PC-9 (cell line): ENCODE data around the gene DCD. TPM values are rescaled to one million over a fixed set of nuclear protein-coding genes. Genes with fewer than 3 reads are reported as not detected.

Experiments used
- BruUV-seq: library from RNA; stranded (reverse); fragments of 400-500 nt; replicated peaks from 2 replicates; lab custom pipeline; 2021; lab: Mats Ljungman, UMichigan
- CTCF ChIA-PET: fragments of 300-600 bp; sonication (Branson Sonifier 250); formaldehyde crosslinking; loops from one replicate; lab custom pipeline; 2022; ENCODE audit warnings: antibody characterized with exemption; lab: Charles Lee
- POLR2A ChIA-PET: fragments of 300-600 bp; sonication (Branson Sonifier 250); formaldehyde crosslinking; loops from one replicate; lab custom pipeline; 2022; ENCODE audit warnings: antibody characterized with exemption; ENCODE audit not compliant: unreplicated experiment; lab: Charles Lee
- DNase-seq, 2 experiments: peaks; one replicate each; pipeline versions ENCODE4 v3.0.0 to v3.0.0-alpha.2; 2015 to 2022; ENCODE audit warnings: mixed read lengths in 1 of 2
- H2AFZ ChIP-seq: fragments of 200-600 bp; sonication (generic); 2 replicates; pipeline ENCODE4 v1.8.1; 2017; ENCODE audit warnings: antibody characterized with exemption
- H3F3A ChIP-seq: fragments of 200-600 bp; sonication (generic); 2 replicates; pipeline ENCODE4 v1.8.1; 2017; ENCODE audit warnings: antibody characterized with exemption, mild to moderate bottlenecking, low read depth; ENCODE audit not compliant: insufficient read depth
- H3K27ac ChIP-seq: fragments of 200-600 bp; sonication (generic); 2 replicates; pipeline ENCODE4 v1.6.1; 2016; ENCODE audit warnings: mixed run types
- H3K27me3 ChIP-seq: fragments of 200-600 bp; sonication (generic); 2 replicates; pipeline ENCODE4 v1.6.1; 2016; ENCODE audit warnings: low read depth, mixed run types; ENCODE audit not compliant: insufficient read depth
- H3K36me3 ChIP-seq: fragments of 200-600 bp; sonication (generic); 2 replicates; pipeline ENCODE4 v1.6.1; 2016; ENCODE audit warnings: low read depth, mixed run types
- H3K4me1 ChIP-seq: fragments of 200-600 bp; sonication (generic); replicated peaks from 2 replicates; pipeline ENCODE4 v1.6.1; 2016; ENCODE audit warnings: mixed run types; ENCODE audit not compliant: insufficient read depth
- H3K4me2 ChIP-seq: fragments of 200-600 bp; sonication (generic); 2 replicates; pipeline ENCODE4 v1.6.1; 2017; ENCODE audit warnings: mixed run types
- H3K4me3 ChIP-seq: fragments of 200-600 bp; sonication (generic); 2 replicates; pipeline ENCODE4 v1.6.1; 2016; ENCODE audit warnings: mixed run types
- H3K79me2 ChIP-seq: fragments of 200-600 bp; sonication (generic); 2 replicates; pipeline ENCODE4 v1.6.1; 2017; ENCODE audit warnings: low read depth, mixed run types
- H3K9me2 ChIP-seq: fragments of 200-600 bp; sonication (generic); 2 replicates; pipeline ENCODE4 v1.8.1; 2017; ENCODE audit warnings: mild to moderate bottlenecking; ENCODE audit not compliant: insufficient read depth
- H3K9me3 ChIP-seq: fragments of 200-600 bp; sonication (generic); 2 replicates; pipeline ENCODE4 v1.8.1; 2016; ENCODE audit warnings: low read depth; ENCODE audit not compliant: insufficient read depth
- H4K20me1 ChIP-seq: fragments of 200-600 bp; sonication (generic); 2 replicates; pipeline ENCODE4 v1.8.1; 2017; ENCODE audit not compliant: insufficient read depth
- CTCF ChIP-seq: fragments of 200-600 bp; sonication (generic); conservative IDR thresholded peaks from 2 replicates; pipeline ENCODE4 v1.6.1; 2017; ENCODE audit warnings: mixed run types, antibody characterized with exemption, mild to moderate bottlenecking, moderate library complexity
- EZH2 ChIP-seq: fragments of 200-600 bp; sonication (generic); IDR thresholded peaks from 2 replicates; pipeline ENCODE4 v1.8.0; 2017; ENCODE audit warnings: antibody characterized with exemption, low read depth
- intact Hi-C: fragments of 100-400 bp; cut with micrococcal nuclease; formaldehyde crosslinking; loops from one replicate; pipeline ENCODE4 v1.10.0; 2022; ENCODE audit not compliant: unreplicated experiment
- total RNA-seq: library from RNA; stranded (reverse); gene quantifications from 2 replicates; pipeline ENCODE4 v1.2.3, GENCODE V29; 2021

DCD gene
- total RNA-seq, 1 experiment from 2014 or later: not detected

GRCh38 chr12:54631988-54632728, 16.0 kb downstream of the DCD start:
- ChIA-PET CTCF (no interaction called here), POLR2A (no interaction called here)
- Histone ChIP-seq H3K36me3 (no peaks in the 10 kb centered on the region), H3K4me3 (no peak overlapping the region), H3K9me2 (no peaks in the 10 kb centered on the region), H3F3A (no peaks in the 10 kb centered on the region), H4K20me1 (no peaks in the 10 kb centered on the region), H3K79me2 (no peaks in the 10 kb centered on the region), H3K4me2 (no peak overlapping the region), H3K27ac (no peak overlapping the region), H3K4me1 (no peaks in the 10 kb centered on the region), H3K9me3 (no peaks in the 10 kb centered on the region), H3K27me3 (peaks cover 23% of the 10 kb centered on the region), H2AFZ (no peak overlapping the region)
- DNase-seq: no peak
- intact Hi-C loops: no loop called here
- BruUV-seq: no TSS peak
- TF ChIP-seq EZH2 (no peak), CTCF (no peak)

GRCh38 chr12:54631551-54631950, 16.6 kb downstream of the DCD start:
- H3K9me3 ChIP-seq: no peaks in the 10 kb centered on the region
- no peaks in the 10 kb centered on the region for H3K36me3 ChIP-seq
- H3K4me2 ChIP-seq: no peak overlapping the region
- TF ChIP-seq EZH2 (no peak), CTCF (no peak)
- CTCF ChIA-PET: no interaction called here
- POLR2A ChIA-PET: no interaction called here
- H3F3A ChIP-seq: no peaks in the 10 kb centered on the region
- no TSS peak for BruUV-seq
- H3K4me1 ChIP-seq: no peaks in the 10 kb centered on the region
- no peak overlapping the region for H3K4me3 ChIP-seq
- H2AFZ ChIP-seq: no peak overlapping the region
- intact Hi-C loops: no loop called here
- DNase-seq: no peak
- H3K79me2 ChIP-seq: no peaks in the 10 kb centered on the region
- H3K27ac ChIP-seq: no peak overlapping the region
- no peaks in the 10 kb centered on the region for H4K20me1 ChIP-seq
- H3K27me3 ChIP-seq: peaks cover 23% of the 10 kb centered on the region
- H3K9me2 ChIP-seq: no peaks in the 10 kb centered on the region

GRCh38 chr12:54629925-54630324, 18.2 kb downstream of the DCD start:
- H3K9me3 ChIP-seq: no peaks in the 10 kb centered on the region
- H3K9me2 ChIP-seq: no peaks in the 10 kb centered on the region
- H3F3A ChIP-seq: no peaks in the 10 kb centered on the region
- no peaks in the 10 kb centered on the region for H3K36me3 ChIP-seq
- H2AFZ ChIP-seq: no peak overlapping the region
- no peaks in the 10 kb centered on the region for H3K4me1 ChIP-seq
- ChIA-PET CTCF (no interaction called here), POLR2A (no interaction called here)
- no peak for TF ChIP-seq CTCF
- no peak for TF ChIP-seq EZH2
- H3K79me2 ChIP-seq: no peaks in the 10 kb centered on the region
- H3K27me3 ChIP-seq: peaks cover 23% of the 10 kb centered on the region
- intact Hi-C loops: no loop called here
- no TSS peak for BruUV-seq
- no peak overlapping the region for H3K4me3 ChIP-seq
- H4K20me1 ChIP-seq: no peaks in the 10 kb centered on the region
- no peak overlapping the region for H3K27ac ChIP-seq
- DNase-seq: no peak
- H3K4me2 ChIP-seq: no peak overlapping the region
